HEK293T (cell line): ENCODE data around the gene MAP2K7.

Experiments
- CTCF ChIA-PET: fragments of 350-600 bp; formaldehyde crosslinking; extraction: SDS; loops from one replicate; lab custom pipeline; 2021; ENCODE audit warnings: antibody characterized with exemption, inconsistent platforms; lab: Yijun Ruan, JAX
- POLR2A ChIA-PET: fragments of 350-600 bp; formaldehyde crosslinking; extraction: SDS; loops from one replicate; lab custom pipeline; 2020; ENCODE audit warnings: antibody characterized with exemption, inconsistent platforms; lab: Yijun Ruan, JAX
- DNase-seq: peaks from one replicate; pipeline ENCODE4 v3.0.0; 2012; ENCODE audit warnings: mixed read lengths; ENCODE audit errors: extremely low spot score
- ARNT ChIP-seq: fragments of 450-650 bp; IDR thresholded peaks from 2 replicates; pipeline ENCODE4 v1.6.1; 2017; ENCODE audit warnings: mild to moderate bottlenecking
- BHLHE40 ChIP-seq: fragments of 450-650 bp; IDR thresholded peaks from 2 replicates; pipeline ENCODE4 v1.6.1; 2016; ENCODE audit warnings: mild to moderate bottlenecking, moderate library complexity, borderline replicate concordance
- CTBP1 ChIP-seq: fragments of 450-650 bp; IDR thresholded peaks from 2 replicates; pipeline ENCODE4 v1.6.1; 2016; ENCODE audit warnings: borderline replicate concordance
- ELF4 ChIP-seq: fragments of 450-650 bp; IDR thresholded peaks from 2 replicates; pipeline ENCODE4 v1.6.1; 2017; ENCODE audit warnings: antibody characterized with exemption
- FOXA1 ChIP-seq: fragments of 450-650 bp; IDR thresholded peaks from 2 replicates; pipeline ENCODE4 v1.6.1; 2016; ENCODE audit warnings: mild to moderate bottlenecking
- FOXK2 ChIP-seq: fragments of 450-650 bp; IDR thresholded peaks from 2 replicates; pipeline ENCODE4 v1.6.1; 2016; ENCODE audit warnings: mild to moderate bottlenecking
- FOXM1 ChIP-seq: fragments of 450-650 bp; IDR thresholded peaks from 2 replicates; pipeline ENCODE4 v1.6.1; 2017; ENCODE audit warnings: mild to moderate bottlenecking, borderline replicate concordance
- HDGF ChIP-seq: fragments of 450-650 bp; IDR thresholded peaks from 2 replicates; pipeline ENCODE4 v1.6.1; 2017; ENCODE audit warnings: antibody characterized with exemption, borderline replicate concordance
- L3MBTL2 ChIP-seq: fragments of 450-650 bp; conservative IDR thresholded peaks from 2 replicates; pipeline ENCODE4 v1.6.1; 2016; ENCODE audit warnings: mild to moderate bottlenecking
- LEF1 ChIP-seq: fragments of 450-650 bp; IDR thresholded peaks from 2 replicates; pipeline ENCODE4 v1.6.1; 2017; ENCODE audit warnings: mild to moderate bottlenecking, borderline replicate concordance
- NFRKB ChIP-seq: fragments of 450-650 bp; IDR thresholded peaks from 2 replicates; pipeline ENCODE4 v1.6.1; 2016; ENCODE audit warnings: mild to moderate bottlenecking, moderate library complexity
- SP1 ChIP-seq: fragments of 450-650 bp; IDR thresholded peaks from 2 replicates; pipeline ENCODE4 v1.6.1; 2017
- SUZ12 ChIP-seq: fragments of 450-650 bp; IDR thresholded peaks from 2 replicates; pipeline ENCODE4 v1.6.1; 2016; ENCODE audit warnings: mild to moderate bottlenecking
- TARDBP ChIP-seq: fragments of 450-650 bp; IDR thresholded peaks from 2 replicates; pipeline ENCODE4 v1.6.1; 2016
- ZNF384 ChIP-seq: fragments of 450-650 bp; IDR thresholded peaks from 2 replicates; pipeline ENCODE4 v1.6.1; 2016
- TF ChIP-seq, protein P1 (sequence below): fragments of 450-650 bp; IDR thresholded peaks from 2 replicates; pipeline ENCODE4 v1.6.1; 2016

The MAP2K7 gene

DNA sequence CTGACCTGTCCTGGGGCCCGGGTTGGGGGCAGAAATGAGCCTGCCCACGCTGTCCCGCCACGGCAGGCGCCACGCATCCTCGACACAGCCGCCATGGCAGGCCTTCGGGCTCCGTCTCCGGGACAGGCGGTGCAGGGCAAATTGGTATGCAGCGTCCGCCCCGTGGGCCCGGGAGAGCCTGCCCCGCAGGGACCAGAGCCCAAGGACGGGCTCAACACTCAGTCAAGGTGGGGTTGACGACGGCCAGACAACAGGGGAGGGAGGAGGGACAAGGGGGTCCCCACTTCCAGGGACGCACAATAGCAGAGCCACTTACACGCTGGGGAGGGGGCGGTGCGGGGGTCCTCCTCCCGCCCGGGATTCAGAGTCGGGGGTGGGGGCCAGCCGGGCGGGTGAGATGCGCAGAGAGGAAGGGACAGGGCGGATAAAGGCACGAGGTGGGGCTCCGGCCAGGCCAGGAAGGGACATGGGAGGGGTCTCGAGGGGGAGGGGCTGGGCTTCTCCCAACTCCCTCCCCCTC lies 21.0 kb downstream of the MAP2K7 start:
- ChIA-PET CTCF (no interaction called here), POLR2A (no interaction called here)
- no peak for DNase-seq
- TF ChIP-seq CTBP1: no peak
- no peak for TF ChIP-seq SUZ12
- TF ChIP-seq SP1: no peak
- no peak for TF ChIP-seq L3MBTL2
- no peak for TF ChIP-seq ZNF384
- no peak for TF ChIP-seq FOXA1
- TF ChIP-seq FOXM1: no peak
- no peak for TF ChIP-seq FOXK2
- TF ChIP-seq NFRKB: no peak
- no peak for TF ChIP-seq BHLHE40
- no peak for TF ChIP-seq HDGF
- no peak for TF ChIP-seq TARDBP
- no peak for TF ChIP-seq LEF1
- TF ChIP-seq, protein P1, sequence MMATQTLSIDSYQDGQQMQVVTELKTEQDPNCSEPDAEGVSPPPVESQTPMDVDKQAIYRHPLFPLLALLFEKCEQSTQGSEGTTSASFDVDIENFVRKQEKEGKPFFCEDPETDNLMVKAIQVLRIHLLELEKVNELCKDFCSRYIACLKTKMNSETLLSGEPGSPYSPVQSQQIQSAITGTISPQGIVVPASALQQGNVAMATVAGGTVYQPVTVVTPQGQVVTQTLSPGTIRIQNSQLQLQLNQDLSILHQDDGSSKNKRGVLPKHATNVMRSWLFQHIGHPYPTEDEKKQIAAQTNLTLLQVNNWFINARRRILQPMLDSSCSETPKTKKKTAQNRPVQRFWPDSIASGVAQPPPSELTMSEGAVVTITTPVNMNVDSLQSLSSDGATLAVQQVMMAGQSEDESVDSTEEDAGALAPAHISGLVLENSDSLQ: no peak
- no peak for TF ChIP-seq ARNT
- no peak for TF ChIP-seq ELF4

DNA sequence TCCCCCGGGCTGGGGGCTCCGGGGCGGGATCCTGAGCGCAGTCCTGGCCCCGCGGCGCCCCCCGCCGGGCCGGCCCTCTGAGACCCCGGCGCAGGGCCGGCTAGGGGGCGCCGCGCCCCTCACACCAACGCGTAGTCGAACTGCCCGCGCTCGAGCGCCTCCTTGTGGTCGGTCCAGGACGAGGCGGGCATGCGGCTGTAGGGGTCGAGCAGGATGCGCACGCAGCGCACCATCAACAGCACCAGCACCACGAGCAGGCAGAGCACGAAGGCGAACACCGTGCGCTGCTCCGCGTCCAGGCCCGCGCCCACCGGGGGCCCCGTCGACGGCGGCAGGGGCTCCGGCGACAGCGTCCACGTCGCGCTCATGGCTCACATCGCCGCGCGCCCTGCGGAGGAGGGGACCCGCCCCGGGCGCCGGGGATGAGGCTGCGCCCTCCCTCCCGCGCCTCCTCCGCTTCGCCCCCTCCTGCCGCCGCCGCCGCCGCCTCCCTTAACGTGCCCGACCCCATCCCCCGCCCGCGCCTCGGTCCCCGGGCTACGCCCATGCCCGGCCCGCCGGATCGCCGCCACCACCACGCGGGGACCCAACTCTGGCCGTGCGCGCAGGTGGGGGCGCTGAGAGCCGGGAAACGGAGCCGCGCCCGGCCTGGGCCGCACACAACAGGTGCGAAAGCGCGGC lies 21.6 kb downstream of the MAP2K7 start:
- peak; percentile 85 for DNase-seq
- ChIA-PET POLR2A (interaction anchor here (0.9 kb wide), 1 partner anchor 19 kb away, joined by 3 read pairs; no protein-coding TSS in a partner anchor), CTCF (no interaction called here)
- TF ChIP-seq CTBP1 (no peak), BHLHE40 (no peak), LEF1 (no peak), L3MBTL2 (peak; percentile 95)

DNA sequence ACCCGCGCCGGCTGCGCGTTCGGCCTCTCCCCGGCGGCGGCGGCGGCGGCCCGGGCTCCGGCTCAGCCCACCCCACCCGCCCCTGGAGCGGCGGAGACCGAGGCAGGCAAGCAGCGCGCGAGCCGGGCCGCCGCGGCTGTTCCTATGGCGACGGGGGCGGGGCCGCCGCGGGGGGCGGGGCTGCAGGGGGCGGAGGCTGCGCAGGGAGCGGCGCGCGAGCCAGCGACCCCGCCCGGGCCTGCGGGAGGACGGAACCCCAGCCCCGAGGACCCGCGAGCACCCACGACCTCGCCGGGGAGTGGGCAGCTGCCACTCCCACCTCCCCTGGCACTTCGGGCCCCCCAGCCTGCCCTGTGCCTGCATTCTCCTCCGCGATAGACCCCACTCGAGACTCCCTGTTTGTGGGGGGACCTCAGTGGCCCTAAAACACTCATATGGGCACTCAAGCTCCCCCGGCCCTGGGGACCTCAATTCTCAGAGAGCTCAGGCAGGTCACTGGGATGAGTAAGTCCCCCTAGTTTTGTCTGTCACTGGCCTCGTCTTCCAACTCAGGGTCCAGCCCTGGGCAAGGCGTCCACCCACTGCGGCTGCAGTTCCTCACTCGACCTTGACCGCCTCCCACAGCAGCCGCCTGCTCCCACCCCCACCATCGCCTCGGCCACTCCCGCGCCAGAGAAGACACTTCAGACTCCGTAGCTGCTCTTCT lies 22.5 kb downstream of the MAP2K7 start, which contains the start of gene CTXN1:
Gene CTXN1 (minus strand): TSS at position 115 of the 706 bp plus-strand sequence. CDS start 597 bp downstream, outside the sequence.
- ChIA-PET CTCF (no interaction called here), POLR2A (interaction anchor here (0.9 to 1.0 kb wide), 2 partner anchors 11 to 18 kb away, joined by 3 read pairs; no protein-coding TSS in a partner anchor)
- DNase-seq: peak; percentile 89
- no peak for TF ChIP-seq TARDBP
- no peak for TF ChIP-seq ARNT
- TF ChIP-seq CTBP1: no peak
- no peak for TF ChIP-seq LEF1
- no peak for TF ChIP-seq ZNF384
- no peak for TF ChIP-seq SUZ12
- no peak for TF ChIP-seq FOXK2
- TF ChIP-seq SP1: no peak
- TF ChIP-seq FOXA1: no peak
- TF ChIP-seq, protein P1: no peak
- no peak for TF ChIP-seq NFRKB
- TF ChIP-seq ELF4: no peak
- TF ChIP-seq HDGF: no peak
- no peak for TF ChIP-seq L3MBTL2
- no peak for TF ChIP-seq FOXM1
- no peak for TF ChIP-seq BHLHE40

DNA sequence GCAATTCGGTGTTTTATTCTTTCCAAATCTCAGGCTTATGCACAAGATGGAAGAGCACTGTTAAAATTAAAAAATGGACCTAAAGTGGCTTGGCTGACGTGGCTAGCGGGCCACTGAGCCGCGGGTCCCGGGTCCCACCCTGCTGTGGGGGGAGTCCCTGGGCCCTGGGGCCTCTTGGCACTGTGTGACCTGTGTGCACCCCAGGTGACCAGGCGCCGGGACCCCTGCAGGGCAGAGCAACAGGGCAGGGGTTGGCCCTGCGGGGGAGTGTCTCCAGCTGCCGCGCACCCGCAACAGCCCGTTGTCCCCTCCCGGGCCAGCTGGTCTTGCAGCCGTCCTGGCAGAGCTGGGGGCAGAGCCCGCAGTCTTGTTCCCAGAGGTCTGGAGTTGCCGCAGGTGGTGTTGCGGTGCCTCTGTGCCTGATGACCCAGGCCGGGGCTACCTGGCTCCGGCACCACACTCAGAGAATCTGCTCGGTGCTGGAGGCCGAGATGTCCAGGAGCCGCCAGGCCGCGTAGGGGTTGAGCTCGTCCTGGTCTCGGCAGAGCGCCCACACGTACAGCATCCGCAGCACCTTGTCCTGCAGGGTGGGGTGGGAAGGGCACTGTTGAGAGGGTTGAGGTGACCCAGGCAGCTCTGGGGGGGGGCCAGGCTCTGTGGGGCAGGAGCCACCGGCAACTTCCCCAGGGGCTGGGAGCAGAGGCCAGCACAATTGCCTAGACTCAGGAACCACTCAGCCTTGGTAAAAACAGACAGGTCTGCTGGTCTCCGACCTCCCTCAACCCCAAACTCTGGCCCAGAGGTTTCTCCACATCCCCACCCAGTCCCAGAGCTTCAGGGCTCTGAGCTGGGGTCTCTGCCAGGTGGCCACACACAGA lies 23.3 kb downstream of the MAP2K7 start:
- CTCF ChIA-PET: interaction anchor here (1.0 kb wide), 1 partner anchor 74 kb away, joined by 3 read pairs; no protein-coding TSS in a partner anchor
- POLR2A ChIA-PET: interaction anchor here (0.9 to 1.5 kb wide), 3 partner anchors 11 to 18 kb away, joined by 3 to 4 read pairs (median 3); no protein-coding TSS in a partner anchor
- no peak for TF ChIP-seq ZNF384
- no peak for TF ChIP-seq L3MBTL2
- TF ChIP-seq TARDBP: no peak
- TF ChIP-seq FOXA1: no peak
- no peak for TF ChIP-seq FOXK2
- TF ChIP-seq, protein P1: no peak
- TF ChIP-seq HDGF: no peak
- no peak for TF ChIP-seq BHLHE40
- no peak for TF ChIP-seq SP1
- no peak for TF ChIP-seq FOXM1
- TF ChIP-seq LEF1: no peak
- TF ChIP-seq ARNT: no peak
- TF ChIP-seq CTBP1: no peak
- no peak for TF ChIP-seq NFRKB
- no peak for TF ChIP-seq SUZ12
- TF ChIP-seq ELF4: no peak
- DNase-seq: no peak
